ENCODE data around the gene PDE6D. TPM values are rescaled to one million over a fixed set of nuclear protein-coding genes. Genes with fewer than 3 reads are reported as not detected.

Gene PDE6D
- total RNA-seq, 1 donor = 19.2 TPM

- no peak for DNase-seq (ENCODE audit: insufficient read length, low spot score, missing footprints)
- H3K27ac ChIP-seq (ENCODE audit: low read depth, low read length) = no peak overlapping the region
- H3K9me3 ChIP-seq (ENCODE audit: low read depth, low read length) = no peaks in the 10 kb centered on the region
- no peaks in the 10 kb centered on the region for H3K79me2 ChIP-seq (ENCODE audit: insufficient read depth, low read length)
- no peak overlapping the region for H2AFZ ChIP-seq (ENCODE audit: low read length)
- TF ChIP-seq CTCF (IDR thresholded peaks at IDR 0.05; ENCODE audit: extremely low read depth, low read depth, low read length) = no peak
- H3K4me3 ChIP-seq (ENCODE audit: insufficient read depth, low read length) = no peak overlapping the region
- H3K27me3 ChIP-seq (ENCODE audit: insufficient read depth, low read length) = no peaks in the 10 kb centered on the region
- H3K4me2 ChIP-seq (ENCODE audit: insufficient read depth, low read length) = no peak overlapping the region
- H3K4me1 ChIP-seq (ENCODE audit: insufficient read depth, low read length) = no peaks in the 10 kb centered on the region
- H3K36me3 ChIP-seq (ENCODE audit: insufficient read depth, low read length) = no peaks in the 10 kb centered on the region
- H4K20me1 ChIP-seq (ENCODE audit: insufficient read depth, low read length) = no peaks in the 10 kb centered on the region
Observed at GRCh38 chr2:231765496-231765929, 15.6 kb downstream of the PDE6D start.

DNA sequence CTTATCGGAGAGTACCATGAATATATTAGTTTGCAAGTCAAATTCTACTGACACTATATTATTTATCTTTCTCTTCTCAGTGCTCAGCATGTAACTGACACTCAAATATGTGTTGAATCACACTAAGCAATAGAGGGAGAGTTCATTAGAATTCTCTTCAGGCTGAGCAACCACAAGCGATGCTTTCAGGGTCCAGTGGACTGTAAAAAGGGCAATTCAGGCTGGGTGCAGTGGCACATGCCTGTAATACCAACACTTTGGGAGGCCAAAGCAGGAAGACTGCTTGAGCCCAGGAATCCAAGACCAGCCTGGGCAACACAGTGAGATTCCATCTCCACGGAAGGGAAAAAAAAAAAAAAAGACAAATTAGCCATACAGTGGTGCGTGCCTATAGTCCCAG is 16.3 kb downstream of the PDE6D start:
- no peaks in the 10 kb centered on the region for H3K4me1 ChIP-seq (ENCODE audit: insufficient read depth, low read length)
- H3K79me2 ChIP-seq (ENCODE audit: insufficient read depth, low read length) = no peaks in the 10 kb centered on the region
- no peak for DNase-seq (ENCODE audit: insufficient read length, low spot score, missing footprints)
- no peak overlapping the region for H2AFZ ChIP-seq (ENCODE audit: low read length)
- H3K9me3 ChIP-seq (ENCODE audit: low read depth, low read length) = no peaks in the 10 kb centered on the region
- TF ChIP-seq CTCF (IDR thresholded peaks at IDR 0.05; ENCODE audit: extremely low read depth, low read depth, low read length) = no peak
- H3K36me3 ChIP-seq (ENCODE audit: insufficient read depth, low read length) = no peaks in the 10 kb centered on the region
- H3K27me3 ChIP-seq (ENCODE audit: insufficient read depth, low read length) = no peaks in the 10 kb centered on the region
- H3K27ac ChIP-seq (ENCODE audit: low read depth, low read length) = no peak overlapping the region
- no peak overlapping the region for H3K4me2 ChIP-seq (ENCODE audit: insufficient read depth, low read length)
- H3K4me3 ChIP-seq (ENCODE audit: insufficient read depth, low read length) = no peak overlapping the region
- H4K20me1 ChIP-seq (ENCODE audit: insufficient read depth, low read length) = no peaks in the 10 kb centered on the region

- Histone ChIP-seq H3K4me2 (ENCODE audit: insufficient read depth, low read length) (no peak overlapping the region), H3K79me2 (ENCODE audit: insufficient read depth, low read length) (no peaks in the 10 kb centered on the region), H3K4me3 (ENCODE audit: insufficient read depth, low read length) (no peak overlapping the region), H3K36me3 (ENCODE audit: insufficient read depth, low read length) (no peaks in the 10 kb centered on the region), H3K27me3 (ENCODE audit: insufficient read depth, low read length) (no peaks in the 10 kb centered on the region), H3K27ac (ENCODE audit: low read depth, low read length) (no peak overlapping the region), H3K4me1 (ENCODE audit: insufficient read depth, low read length) (no peaks in the 10 kb centered on the region), H4K20me1 (ENCODE audit: insufficient read depth, low read length) (no peaks in the 10 kb centered on the region), H2AFZ (ENCODE audit: low read length) (no peak overlapping the region), H3K9me3 (ENCODE audit: low read depth, low read length) (no peaks in the 10 kb centered on the region)
- no peak for DNase-seq (ENCODE audit: insufficient read length, low spot score, missing footprints)
- no peak for TF ChIP-seq CTCF (IDR thresholded peaks at IDR 0.05; ENCODE audit: extremely low read depth, low read depth, low read length)
Observed at GRCh38 chr2:231764124-231764523, 17.0 kb downstream of the PDE6D start.

DNA sequence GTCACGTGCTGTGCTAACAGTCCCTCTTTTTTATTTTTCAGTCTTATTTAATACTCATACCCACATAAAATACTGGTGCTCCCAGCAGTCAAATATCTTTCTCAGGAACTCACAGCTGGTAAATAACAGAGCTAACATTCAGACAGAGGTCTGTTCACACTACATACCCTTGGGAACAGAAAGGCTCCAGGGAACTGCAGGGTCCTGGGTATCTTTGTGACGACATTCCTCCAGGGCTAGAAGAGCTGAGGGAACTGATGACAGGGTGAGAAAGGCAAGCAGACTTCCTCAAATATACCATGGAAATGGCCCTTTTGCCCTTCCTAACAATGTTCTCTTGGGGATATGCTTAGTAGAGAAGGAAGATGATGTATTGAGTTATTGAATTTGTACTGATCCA is 19.3 kb downstream of the PDE6D start:
- no peaks in the 10 kb centered on the region for H3K79me2 ChIP-seq (ENCODE audit: insufficient read depth, low read length)
- no peak for DNase-seq (ENCODE audit: insufficient read length, low spot score, missing footprints)
- no peak overlapping the region for H3K4me3 ChIP-seq (ENCODE audit: insufficient read depth, low read length)
- no peaks in the 10 kb centered on the region for H3K36me3 ChIP-seq (ENCODE audit: insufficient read depth, low read length)
- H3K27ac ChIP-seq (ENCODE audit: low read depth, low read length) = no peak overlapping the region
- no peaks in the 10 kb centered on the region for H3K27me3 ChIP-seq (ENCODE audit: insufficient read depth, low read length)
- no peak for TF ChIP-seq CTCF (IDR thresholded peaks at IDR 0.05; ENCODE audit: extremely low read depth, low read depth, low read length)
- H4K20me1 ChIP-seq (ENCODE audit: insufficient read depth, low read length) = no peaks in the 10 kb centered on the region
- H3K4me2 ChIP-seq (ENCODE audit: insufficient read depth, low read length) = no peak overlapping the region
- H3K9me3 ChIP-seq (ENCODE audit: low read depth, low read length) = no peaks in the 10 kb centered on the region
- H3K4me1 ChIP-seq (ENCODE audit: insufficient read depth, low read length) = no peaks in the 10 kb centered on the region
- H2AFZ ChIP-seq (ENCODE audit: low read length) = no peak overlapping the region
